ENCODE data around the gene MYO1B.

Gene MYO1B

GRCh38 chr2:191241418-191241817 lies 3.8 kb upstream of the MYO1B start:
- H3K9me3 ChIP-seq, result no peaks in the 10 kb centered on the region; the same call in 1 of the 2 replicates
- no peaks in the 10 kb centered on the region for H3K4me1 ChIP-seq
- no peak overlapping the region for H3K4me3 ChIP-seq (ENCODE audit: low read depth, low read length)
- no peaks in the 10 kb centered on the region for H3K27me3 ChIP-seq
- DNase-seq, result no peak
- TF ChIP-seq, protein P1, sequence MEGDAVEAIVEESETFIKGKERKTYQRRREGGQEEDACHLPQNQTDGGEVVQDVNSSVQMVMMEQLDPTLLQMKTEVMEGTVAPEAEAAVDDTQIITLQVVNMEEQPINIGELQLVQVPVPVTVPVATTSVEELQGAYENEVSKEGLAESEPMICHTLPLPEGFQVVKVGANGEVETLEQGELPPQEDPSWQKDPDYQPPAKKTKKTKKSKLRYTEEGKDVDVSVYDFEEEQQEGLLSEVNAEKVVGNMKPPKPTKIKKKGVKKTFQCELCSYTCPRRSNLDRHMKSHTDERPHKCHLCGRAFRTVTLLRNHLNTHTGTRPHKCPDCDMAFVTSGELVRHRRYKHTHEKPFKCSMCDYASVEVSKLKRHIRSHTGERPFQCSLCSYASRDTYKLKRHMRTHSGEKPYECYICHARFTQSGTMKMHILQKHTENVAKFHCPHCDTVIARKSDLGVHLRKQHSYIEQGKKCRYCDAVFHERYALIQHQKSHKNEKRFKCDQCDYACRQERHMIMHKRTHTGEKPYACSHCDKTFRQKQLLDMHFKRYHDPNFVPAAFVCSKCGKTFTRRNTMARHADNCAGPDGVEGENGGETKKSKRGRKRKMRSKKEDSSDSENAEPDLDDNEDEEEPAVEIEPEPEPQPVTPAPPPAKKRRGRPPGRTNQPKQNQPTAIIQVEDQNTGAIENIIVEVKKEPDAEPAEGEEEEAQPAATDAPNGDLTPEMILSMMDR (IDR thresholded peaks at IDR 0.05; ENCODE audit: low read depth, low read length), result no peak
- no peaks in the 10 kb centered on the region for H3K36me3 ChIP-seq

GRCh38 chr2:191243154-191243553 lies 2.0 kb upstream of the MYO1B start:
- no peaks in the 10 kb centered on the region for H3K27me3 ChIP-seq
- H3K4me3 ChIP-seq (ENCODE audit: low read depth, low read length), result no peak overlapping the region
- H3K4me1 ChIP-seq, result peaks cover 3% of the 10 kb centered on the region
- no peaks in the 10 kb centered on the region for H3K9me3 ChIP-seq
- TF ChIP-seq, protein P1 (IDR thresholded peaks at IDR 0.05; ENCODE audit: low read depth, low read length), result no peak
- H3K36me3 ChIP-seq, result peaks cover 2% of the 10 kb centered on the region
- no peak for DNase-seq

DNA sequence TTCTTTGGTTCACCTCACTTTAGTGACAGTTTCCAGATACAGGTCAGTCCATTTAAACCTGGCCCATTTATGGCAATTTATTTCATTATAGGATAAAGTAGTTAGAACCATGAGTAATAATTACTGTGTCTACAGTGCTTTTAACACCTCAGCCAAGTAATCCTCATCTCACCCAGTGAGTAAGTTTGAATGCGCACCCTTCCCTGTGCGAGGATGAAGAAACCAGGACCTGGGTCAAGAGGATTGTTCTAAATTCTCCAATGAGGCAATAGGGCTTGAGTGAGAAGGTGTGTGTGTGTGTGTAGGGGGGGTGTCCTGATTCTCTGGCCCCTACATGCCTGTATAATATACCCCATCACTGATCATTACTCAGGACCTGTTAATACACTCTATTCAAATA lies 854 bp upstream of the MYO1B start:
- Histone ChIP-seq H3K36me3 (peaks cover 5% of the 10 kb centered on the region), H3K27me3 (no peaks in the 10 kb centered on the region), H3K9me3 (no peaks in the 10 kb centered on the region), H3K4me3 (ENCODE audit: low read depth, low read length) (no peak overlapping the region), H3K4me1 (peaks cover 15% of the 10 kb centered on the region)
- DNase-seq, result no peak
- TF ChIP-seq, protein P1 (IDR thresholded peaks at IDR 0.05; ENCODE audit: low read depth, low read length), result no peak

DNA sequence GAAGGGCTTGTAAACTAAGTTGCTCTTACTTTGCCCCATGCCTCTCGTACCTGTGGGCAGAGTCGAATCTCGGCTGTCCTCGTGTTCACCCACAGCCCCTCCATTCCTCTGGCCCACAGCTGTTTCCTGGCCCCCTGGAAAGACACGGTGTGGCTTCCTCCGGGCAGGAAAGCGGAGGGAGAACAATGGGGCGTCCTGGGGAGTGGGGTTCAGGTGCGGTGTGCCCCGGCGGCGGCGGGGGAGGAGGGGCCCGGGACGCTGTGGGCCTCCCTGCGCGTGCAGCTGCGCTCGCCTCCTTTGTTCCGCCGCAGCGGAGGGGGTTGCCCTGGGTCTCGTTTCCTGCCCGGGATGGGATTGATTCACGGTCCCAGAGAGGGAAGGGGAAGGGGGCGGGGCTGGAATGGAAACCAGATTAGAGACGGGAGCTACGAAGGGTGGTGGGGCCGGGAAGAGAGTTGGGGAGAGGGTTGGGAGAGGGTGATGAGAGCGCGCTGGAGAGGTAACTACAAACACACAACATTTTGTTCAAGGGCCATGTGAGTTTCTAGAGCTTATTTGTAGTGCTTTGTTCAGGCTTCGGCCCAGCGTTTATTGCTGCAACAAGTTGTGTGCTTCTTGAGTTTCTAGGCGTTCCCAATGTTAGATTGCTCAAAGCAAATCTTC lies 796 bp downstream of the MYO1B start:
- Histone ChIP-seq H3K9me3 (no peaks in the 10 kb centered on the region), H3K4me1 (peaks cover 29% of the 10 kb centered on the region), H3K36me3 (peaks cover 5% of the 10 kb centered on the region), H3K27me3 (no peaks in the 10 kb centered on the region), H3K4me3 (ENCODE audit: low read depth, low read length) (peak overlapping the region; percentile 89)
- DNase-seq, result peak; percentile 93
- TF ChIP-seq, protein P1 (IDR thresholded peaks at IDR 0.05; ENCODE audit: low read depth, low read length), result no peak

DNA sequence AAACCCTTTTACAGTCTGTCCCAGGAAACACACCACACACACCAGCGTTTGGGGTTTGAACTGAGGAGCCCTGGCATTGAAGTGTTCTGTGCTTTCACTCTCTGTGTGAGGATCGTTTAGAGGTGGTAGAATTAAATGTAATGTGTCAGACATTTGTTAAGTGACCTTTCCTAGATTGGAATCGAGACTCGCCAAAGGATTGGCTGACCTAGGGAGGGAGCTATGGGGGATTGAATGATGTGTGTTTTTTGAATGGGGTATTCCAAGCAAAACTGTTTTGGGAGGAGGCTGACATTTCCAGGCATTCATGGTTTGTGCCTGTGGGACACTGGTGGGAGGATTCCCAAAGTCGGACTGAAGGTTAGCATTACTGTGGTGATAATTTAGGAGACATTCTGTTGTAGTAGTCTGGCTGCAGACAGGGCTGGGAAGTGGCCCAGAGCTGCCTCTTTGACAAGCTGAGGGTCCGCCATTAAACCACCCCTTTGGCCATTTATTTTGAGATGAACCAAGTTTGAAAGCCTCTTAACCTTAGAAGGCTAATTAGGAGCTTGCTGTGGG lies 1.7 kb downstream of the MYO1B start:
- TF ChIP-seq, protein P1 (IDR thresholded peaks at IDR 0.05; ENCODE audit: low read depth, low read length), result no peak
- Histone ChIP-seq H3K27me3 (no peaks in the 10 kb centered on the region), H3K36me3 (peaks cover 5% of the 10 kb centered on the region), H3K4me1 (peaks cover 38% of the 10 kb centered on the region), H3K9me3 (no peaks in the 10 kb centered on the region), H3K4me3 (ENCODE audit: low read depth, low read length) (peak overlapping the region; percentile 89)
- DNase-seq, result peak; percentile 41

DNA sequence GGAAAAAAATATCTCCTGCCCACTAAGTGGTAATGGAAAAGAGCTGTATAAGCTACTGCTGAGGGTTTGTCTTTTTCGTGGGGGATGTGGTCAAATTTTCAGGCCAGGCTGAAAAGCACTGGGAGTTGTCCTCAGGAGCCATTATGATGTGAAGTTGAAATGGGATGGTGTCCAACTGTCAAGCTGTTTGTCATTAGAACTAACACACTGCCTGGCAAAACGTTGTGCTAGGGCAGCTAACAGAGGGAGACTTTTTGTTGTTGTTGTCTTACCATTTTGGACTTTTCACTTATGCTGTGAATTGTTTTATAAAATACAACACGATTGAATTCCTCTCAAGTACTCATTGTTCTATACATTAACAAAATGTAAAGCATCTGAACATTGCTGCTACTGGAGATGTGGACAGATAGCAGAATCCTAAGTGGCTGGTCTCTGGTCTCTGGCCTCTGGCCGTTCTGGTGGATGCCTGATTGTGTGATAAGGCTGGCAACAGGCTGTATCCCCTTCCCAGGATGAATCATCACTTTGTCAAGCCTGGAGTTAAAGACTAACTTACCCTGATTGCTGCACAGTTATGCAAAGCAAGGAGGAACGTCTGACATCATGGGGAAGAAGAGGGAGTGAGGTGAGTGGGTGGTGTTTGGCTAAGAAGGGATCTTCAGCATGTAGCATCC lies 2.3 kb downstream of the MYO1B start:
- Histone ChIP-seq H3K4me3 (ENCODE audit: low read depth, low read length) (peak overlapping the region; percentile 89), H3K4me1 (peaks cover 43% of the 10 kb centered on the region)
- TF ChIP-seq, protein P1 (IDR thresholded peaks at IDR 0.05; ENCODE audit: low read depth, low read length), result no peak

More for the DNA sequence above, 2.3 kb downstream of the MYO1B start:
- DNase-seq, result peak; percentile 88
- Histone ChIP-seq H3K27me3 (no peaks in the 10 kb centered on the region), H3K9me3 (no peaks in the 10 kb centered on the region), H3K36me3 (peaks cover 5% of the 10 kb centered on the region)

All from BE2C (cell line).